HG03060 (cell line): ENCODE results near the gene RBM33.
"Not testable (repeated sequence)": the region's sequence is repeated elsewhere in the genome, so short reads cannot be mapped to it uniquely, and the experiment has no call there.

Source experiments
- ATAC-seq: cut with Tn5 transposase; IDR thresholded peaks from one replicate; pipeline ENCODE4 v1.9.1; 2021; ENCODE audit warnings: low read depth, moderate number of reproducible peaks; ENCODE audit not compliant: unreplicated experiment

RBM33 gene

GRCh38 chr7:155814316-155815276 is 170.1 kb downstream of the RBM33 start:
- ATAC-seq: no peak

GRCh38 chr7:155815332-155816191 is 171.1 kb downstream of the RBM33 start:
- no peak for ATAC-seq

- ATAC-seq: no peak
Measured at GRCh38 chr7:155816192-155816508, 171.7 kb downstream of the RBM33 start.

GRCh38 chr7:155816996-155817395 is 172.5 kb downstream of the RBM33 start:
- ATAC-seq: no peak

GRCh38 chr7:155817515-155817914 is 173.1 kb downstream of the RBM33 start:
- not testable (repeated sequence) for ATAC-seq

- ATAC-seq: no peak
Measured at GRCh38 chr7:155818154-155818819, 173.8 kb downstream of the RBM33 start.

- no peak for ATAC-seq
Measured at GRCh38 chr7:155818820-155819168, 174.3 kb downstream of the RBM33 start.

- ATAC-seq: no peak
Measured at GRCh38 chr7:155819186-155819585, 174.7 kb downstream of the RBM33 start.

- no peak for ATAC-seq
Measured at GRCh38 chr7:155820246-155820645, 175.8 kb downstream of the RBM33 start.

GRCh38 chr7:155820788-155821187 is 176.3 kb downstream of the RBM33 start:
- ATAC-seq: no peak

GRCh38 chr7:155821851-155822250 is 177.4 kb downstream of the RBM33 start:
- no peak for ATAC-seq

GRCh38 chr7:155824227-155824886 is 179.9 kb downstream of the RBM33 start:
- ATAC-seq: no peak

GRCh38 chr7:155825336-155825735 is 180.9 kb downstream of the RBM33 start:
- no peak for ATAC-seq

- no peak for ATAC-seq
Measured at GRCh38 chr7:155829796-155830470, 185.5 kb downstream of the RBM33 start.
